H1 (cell line): ENCODE measurements around the gene NBEA. TPM values are rescaled to one million over a fixed set of nuclear protein-coding genes. Genes with fewer than 3 reads are reported as not detected.

ENCODE experiments used
- CTCF ChIA-PET: fragments of 300-600 bp; sonication (Branson Sonifier 250); formaldehyde crosslinking; loops from one replicate; lab custom pipeline; 2021; ENCODE audit not compliant: partially characterized antibody; lab: Charles Lee
- POLR2A ChIA-PET: fragments of 300-600 bp; sonication (Branson Sonifier 250); formaldehyde crosslinking; loops from one replicate; lab custom pipeline; 2021; ENCODE audit warnings: inconsistent platforms; ENCODE audit not compliant: partially characterized antibody; lab: Charles Lee
- DNase-seq, 2 experiments: peaks; one replicate each; pipeline versions ENCODE4 v3.0.0 to v3.0.0-alpha.2; 2010 to 2022; ENCODE audit warnings: low spot score in 2 of 2, low read depth in 1 of 2, mixed read lengths in 1 of 2
- FAIRE-seq: peaks from 2 replicates; lab custom pipeline; 2011; peaks lifted over from hg19 to GRCh38; lab: Jason Lieb, UNC
- H2AFZ ChIP-seq: 2 replicates; pipeline ENCODE4 v1.8.1; 2012; ENCODE audit warnings: low read length, inconsistent platforms
- H2AK5ac ChIP-seq: 2 replicates; pipeline ENCODE4 v1.6.1; 2013; ENCODE audit warnings: low read depth, low read length
- H2BK120ac ChIP-seq: replicated peaks from 2 replicates; pipeline ENCODE3; 2013; ENCODE audit warnings: low read depth, low read length, inconsistent platforms
- H2BK12ac ChIP-seq: 2 replicates; pipeline ENCODE4 v1.6.1; 2013; ENCODE audit warnings: low read depth, low read length
- H2BK15ac ChIP-seq: 2 replicates; pipeline ENCODE4 v1.6.1; 2013; ENCODE audit warnings: low read length
- H2BK20ac ChIP-seq: 2 replicates; pipeline ENCODE4 v1.6.1; 2013; ENCODE audit warnings: low read length
- H2BK5ac ChIP-seq: 2 replicates; pipeline ENCODE4 v1.6.1; 2013; ENCODE audit warnings: low read depth, low read length
- H3K14ac ChIP-seq: 2 replicates; pipeline ENCODE4 v1.6.1; 2013; ENCODE audit warnings: inconsistent platforms; ENCODE audit not compliant: insufficient read length
- H3K18ac ChIP-seq: 2 replicates; pipeline ENCODE4 v1.6.1; 2013; ENCODE audit warnings: low read length; ENCODE audit errors: extremely low read depth
- H3K23ac ChIP-seq: 2 replicates; pipeline ENCODE4 v1.6.1; 2013; ENCODE audit warnings: inconsistent platforms; ENCODE audit not compliant: insufficient read length
- H3K23me2 ChIP-seq: 2 replicates; pipeline ENCODE4 v1.6.1; 2013; ENCODE audit warnings: low read depth, low read length
- H3K27ac ChIP-seq: 2 replicates; pipeline ENCODE4 v1.6.1; 2011; ENCODE audit warnings: low read depth, low read length, inconsistent platforms
- H3K27me3 ChIP-seq, 4 experiments: replicated peaks in 1 of 4; 1 replicate in 1 of 4; 2 replicates in 3 of 4; pipeline versions ENCODE4 v1.6.1 to v1.8.1; 2011 to 2013; ENCODE audit warnings: low read length in 3 of 4, mild to moderate bottlenecking in 3 of 4, inconsistent platforms in 2 of 4, mixed read lengths in 2 of 4, moderate library complexity in 1 of 4; ENCODE audit not compliant: control insufficient read depth in 3 of 4, insufficient read depth in 3 of 4; ENCODE audit errors: extremely low read depth in 1 of 4
- H3K36me3 ChIP-seq, 4 experiments: 2 replicates each; pipeline versions ENCODE4 v1.6.1 to v1.8.1; 2011 to 2013; ENCODE audit warnings: mild to moderate bottlenecking in 4 of 4, low read length in 3 of 4, moderate library complexity in 2 of 4, control low read depth in 1 of 4, inconsistent platforms in 1 of 4; ENCODE audit not compliant: insufficient read depth in 4 of 4, control insufficient read depth in 2 of 4
- H3K4ac ChIP-seq: replicated peaks from 2 replicates; pipeline ENCODE3; 2013; ENCODE audit warnings: low read length, low read depth, mixed read lengths, inconsistent platforms; ENCODE audit not compliant: insufficient read length
- H3K4me1 ChIP-seq, 4 experiments: replicated peaks in 1 of 4; 1 replicate in 1 of 4; 2 replicates in 3 of 4; pipeline versions ENCODE4 v1.6.1 to v1.8.1; 2011 to 2013; ENCODE audit warnings: low read length in 3 of 4, inconsistent platforms in 2 of 4, mixed read lengths in 1 of 4; ENCODE audit not compliant: insufficient read depth in 4 of 4, control insufficient read depth in 3 of 4
- H3K4me2 ChIP-seq, 2 experiments: 2 replicates each; pipeline versions ENCODE4 v1.6.1 to v1.8.1; 2011 to 2013; ENCODE audit warnings: low read depth in 2 of 2, low read length in 2 of 2, control low read depth in 1 of 2, inconsistent platforms in 1 of 2, mild to moderate bottlenecking in 1 of 2; ENCODE audit not compliant: insufficient read depth in 1 of 2
- H3K4me3 ChIP-seq, 4 experiments: fragments of 200-600, 300-600 bp in 1 of 4; sonication (generic), shearing (Covaris generic), sonication (Bioruptor Twin) in 1 of 4; 2 replicates each; pipeline versions ENCODE4 v1.5.1 to v1.8.1; 2011 to 2016; ENCODE audit warnings: low read length in 4 of 4, low read depth in 3 of 4, control low read depth in 2 of 4, inconsistent platforms in 2 of 4, mild to moderate bottlenecking in 2 of 4, mixed read lengths in 1 of 4, moderate library complexity in 1 of 4; ENCODE audit not compliant: insufficient read depth in 2 of 4; ENCODE audit errors: extremely low read depth in 1 of 4
- H3K56ac ChIP-seq: replicated peaks from 2 replicates; pipeline ENCODE3; 2013; ENCODE audit warnings: low read depth, mild to moderate bottlenecking, mixed read lengths, low read length, inconsistent platforms; ENCODE audit not compliant: insufficient read length
- H3K79me1 ChIP-seq: 2 replicates; pipeline ENCODE4 v1.6.1; 2013; ENCODE audit warnings: low read depth, low read length, control low read depth
- H3K79me2 ChIP-seq, 2 experiments: 2 replicates each; pipeline versions ENCODE4 v1.6.1 to v1.8.1; 2012 to 2013; ENCODE audit warnings: low read length in 2 of 2, mild to moderate bottlenecking in 2 of 2, inconsistent platforms in 1 of 2; ENCODE audit not compliant: insufficient read depth in 2 of 2, control insufficient read depth in 1 of 2
- H3K9ac ChIP-seq, 4 experiments: replicated peaks in 1 of 4; 1 replicate in 1 of 4; 2 replicates in 3 of 4; pipeline versions ENCODE4 v1.6.1 to v1.8.1; 2011 to 2013; ENCODE audit warnings: low read depth in 3 of 4, low read length in 3 of 4, control low read depth in 2 of 4, mild to moderate bottlenecking in 2 of 4, moderate library complexity in 2 of 4, inconsistent platforms in 1 of 4; ENCODE audit errors: extremely low read depth in 1 of 4
- H3K9me3 ChIP-seq, 2 experiments: 2 replicates each; pipeline versions ENCODE4 v1.6.1 to v1.8.1; 2012 to 2013; ENCODE audit warnings: mild to moderate bottlenecking in 2 of 2, moderate library complexity in 2 of 2, control low read depth in 1 of 2, inconsistent platforms in 1 of 2, low read depth in 1 of 2, low read length in 1 of 2, mixed read lengths in 1 of 2; ENCODE audit not compliant: insufficient read depth in 2 of 2
- H4K20me1 ChIP-seq, 2 experiments: replicated peaks in 1 of 2; 2 replicates each; pipeline versions ENCODE3 to v1.8.1; 2011 to 2013; ENCODE audit warnings: inconsistent platforms in 2 of 2, low read length in 2 of 2, mild to moderate bottlenecking in 1 of 2; ENCODE audit not compliant: insufficient read depth in 2 of 2, control insufficient read depth in 1 of 2
- H4K5ac ChIP-seq: 2 replicates; pipeline ENCODE4 v1.6.1; 2013; ENCODE audit warnings: low read length, low read depth, mixed read lengths, inconsistent platforms; ENCODE audit not compliant: insufficient read length
- H4K8ac ChIP-seq: 2 replicates; pipeline ENCODE4 v1.8.0; 2013; ENCODE audit warnings: mild to moderate bottlenecking, moderate library complexity, low read length, inconsistent platforms; ENCODE audit not compliant: insufficient read depth; ENCODE audit errors: extremely low read depth
- H4K91ac ChIP-seq: replicated peaks from 2 replicates; pipeline ENCODE3; 2013; ENCODE audit warnings: low read length, mixed read lengths, inconsistent platforms; ENCODE audit not compliant: insufficient read length
- CTCF ChIP-seq, 3 experiments: IDR thresholded peaks; 1 replicate in 2 of 3; 2 replicates in 1 of 3; pipeline versions ENCODE4 v1.5.1 to v1.6.1; 2011; ENCODE audit warnings: low read length in 3 of 3, mild to moderate bottlenecking in 3 of 3, inconsistent platforms in 2 of 3, low read depth in 1 of 3, moderate library complexity in 1 of 3; ENCODE audit not compliant: insufficient read depth in 1 of 3; ENCODE audit errors: control extremely low read depth in 1 of 3
- SP1 ChIP-seq: IDR thresholded peaks from 2 replicates; pipeline ENCODE4 v1.6.1; 2011; ENCODE audit warnings: low read depth, low read length
- WGBS, 2 experiments: shearing (Covaris generic) in 1 of 2; methylation state at CpG; one replicate each; pipeline versions ENCODE4 v1.1.6 to v1.1.7; 2013 to 2015; ENCODE audit warnings: low lambda C conversion rate in 2 of 2, mixed read lengths in 2 of 2, inconsistent platforms in 1 of 2, low coverage in 1 of 2, missing lambda C conversion rate in 1 of 2; ENCODE audit not compliant: insufficient replicate concordance in 2 of 2, insufficient coverage in 1 of 2, insufficient read length in 1 of 2; ENCODE audit errors: extremely low coverage in 1 of 2, missing lambda C conversion rate in 1 of 2; 5-methylcytosine and 5-hydroxymethylcytosine counted together
- polyA plus RNA-seq, 7 experiments: library from polyadenylated mRNA; depleted of rRNA in 3 of 7; stranded (reverse) in 5 of 7; unstranded in 2 of 7; fragments of >200 nt in 5 of 7; fragments of 200-250 nt in 2 of 7; gene quantifications; 1 replicate in 5 of 7; 2 replicates in 1 of 7; 4 replicates in 1 of 7; pipeline versions ENCODE4 v1.2.1 to v1.2.3, GENCODE V29; 2011 to 2013; ENCODE audit warnings: missing spikeins in 2 of 7, mixed read lengths in 2 of 7
- total RNA-seq: library from RNA; stranded (reverse); fragmentation: NEBNext Ultra II Directional; extraction: Animal tissue kit (Norgen Biotek cat#: 25700); gene quantifications from 2 replicates; pipeline ENCODE4 v1.2.1, GENCODE V29; 2021

The NBEA gene
- total and polyA plus RNA-seq, 2 of the 8 experiments (the other 6 are each of a cell fraction or from before 2014, with no cell fraction given) = 14.2 to 21.5 TPM

DNA sequence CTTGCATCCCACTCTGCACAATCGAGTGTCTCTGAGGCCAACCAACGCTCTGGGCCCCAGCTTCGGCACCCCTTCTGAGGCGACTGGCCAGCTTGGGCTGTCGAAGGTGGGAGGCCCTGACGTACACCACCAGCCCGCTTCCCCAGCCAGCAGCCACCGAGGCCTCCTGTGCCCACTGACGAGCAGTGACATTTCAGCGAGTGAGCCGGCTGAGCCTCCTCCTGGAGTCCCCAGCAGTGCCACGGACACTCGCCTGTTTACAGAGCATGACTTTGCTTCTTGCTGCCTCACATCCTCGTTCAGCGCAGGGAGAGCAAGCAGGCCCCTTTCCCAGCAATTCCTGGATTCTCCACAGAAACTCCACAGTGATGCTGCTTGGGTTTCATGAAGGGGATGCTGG lies 774.7 kb downstream of the NBEA start:
- H3K4ac ChIP-seq = no peak overlapping the region
- POLR2A ChIA-PET = no interaction called here
- H4K8ac ChIP-seq = peak overlapping the region; percentile 38; the same call in 1 of the 2 replicates
- WGBS, 2 experiments = 90% methylated on average over 14 of the region's 15 CpGs; no CpG with 5 or more reads in 1 of the 2 experiments
- H4K91ac ChIP-seq = no peak overlapping the region
- H2BK12ac ChIP-seq = no peak overlapping the region; the same call in 1 of the 2 replicates
- no peaks in the 10 kb centered on the region for H3K79me1 ChIP-seq
- no peak overlapping the region for H4K5ac ChIP-seq
- no peak overlapping the region for H2AK5ac ChIP-seq
- no peak overlapping the region; the same call in 1 of the 2 replicates for H2AFZ ChIP-seq
- no peak overlapping the region for H3K27ac ChIP-seq
- no peaks in the 10 kb centered on the region for H4K20me1 ChIP-seq
- H3K56ac ChIP-seq = no peak overlapping the region
- FAIRE-seq = no peak
- CTCF ChIA-PET = interaction anchor here (0.9 to 3.4 kb wide), 4 partner anchors 19 to 245 kb away, joined by 3 to 21 read pairs (median 6); no protein-coding TSS in a partner anchor
- H3K9me3 ChIP-seq = no peaks in the 10 kb centered on the region
- no peak overlapping the region for H3K9ac ChIP-seq
- no peak overlapping the region for H2BK15ac ChIP-seq
- H3K27me3 ChIP-seq = no peaks in the 10 kb centered on the region
- no peak overlapping the region for H2BK20ac ChIP-seq
- no peak overlapping the region for H2BK120ac ChIP-seq
- H3K14ac ChIP-seq = no peak overlapping the region
- no peak overlapping the region for H3K18ac ChIP-seq
- H3K23ac ChIP-seq = no peak overlapping the region
- no peak overlapping the region for H3K4me2 ChIP-seq
- no peaks in the 10 kb centered on the region; a peak in 1 of 7 replicates for H3K4me1 ChIP-seq
- H3K79me2 ChIP-seq = no peaks in the 10 kb centered on the region
- H3K36me3 ChIP-seq = no peaks in the 10 kb centered on the region
- no peaks in the 10 kb centered on the region for H3K23me2 ChIP-seq
- no peak overlapping the region for H3K4me3 ChIP-seq
- TF ChIP-seq CTCF (IDR thresholded peaks at IDR 0.05; ENCODE audit: control extremely low read depth in 1 of 3, insufficient read depth in 1 of 3, low read depth in 1 of 3, low read length in 3 of 3) = no peak
- no peak for TF ChIP-seq SP1
- no peak for DNase-seq
- no peak overlapping the region for H2BK5ac ChIP-seq
